Large intestine (tissue), 3 donors: ENCODE data around the gene TULP4. TPM values are rescaled to one million over a fixed set of nuclear protein-coding genes. Genes with fewer than 3 reads are reported as not detected.

ENCODE experiments used
- DNase-seq, 2 donors: peaks; one replicate each; pipeline versions ENCODE4 v3.0.0 to v3.0.0-alpha.2; 2013
- H3K27ac ChIP-seq: one replicate; pipeline ENCODE4 v1.5.1; 2013; ENCODE audit warnings: low read length
- H3K27me3 ChIP-seq: 2 replicates; pipeline ENCODE4 v1.6.1; 2013; ENCODE audit warnings: low read length; ENCODE audit not compliant: control insufficient read depth, insufficient read depth
- H3K36me3 ChIP-seq: 2 replicates; pipeline ENCODE4 v1.6.1; 2013; ENCODE audit warnings: low read length; ENCODE audit not compliant: control insufficient read depth, insufficient read depth
- H3K4me1 ChIP-seq: one replicate; pipeline ENCODE4 v1.6.1; 2013; ENCODE audit warnings: low read length; ENCODE audit not compliant: control insufficient read depth, insufficient read depth
- H3K4me3 ChIP-seq: one replicate; pipeline ENCODE4 v1.5.1; 2013; ENCODE audit warnings: low read length
- H3K9me3 ChIP-seq: one replicate; pipeline ENCODE4 v1.6.1; 2013; ENCODE audit warnings: mild to moderate bottlenecking, low read depth, low read length, moderate library complexity; ENCODE audit not compliant: control insufficient read depth
- WGBS: methylation state at CpG from one replicate; pipeline ENCODE4 v1.1.5; 2013; ENCODE audit warnings: low lambda C conversion rate; ENCODE audit not compliant: insufficient coverage; 5-methylcytosine and 5-hydroxymethylcytosine counted together
- polyA plus RNA-seq: library from polyadenylated mRNA; unstranded; fragments of 120-200 nt; gene quantifications from one replicate; pipeline ENCODE4 v1.2.1, GENCODE V29; 2013

Gene TULP4
- polyA plus RNA-seq, 1 donor, result 25.8 TPM

DNA sequence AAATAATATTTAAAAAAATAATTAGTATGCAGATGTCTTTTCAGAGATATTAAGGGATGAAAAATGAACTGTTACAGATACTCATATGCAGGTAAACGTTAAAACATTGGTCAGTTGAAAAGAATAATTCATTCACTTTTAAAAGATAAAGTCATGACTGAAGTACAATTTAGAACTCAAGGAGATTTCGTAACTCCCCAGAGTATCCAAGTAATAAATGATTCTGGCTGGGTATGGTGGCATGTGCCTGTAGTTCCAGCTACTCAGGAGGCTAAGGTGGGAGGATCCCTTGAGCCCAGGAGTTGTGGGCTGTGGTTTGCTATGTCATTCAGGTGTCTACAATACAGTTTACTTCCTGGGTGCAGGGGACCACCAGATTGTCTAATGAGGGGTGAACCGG, 125.3 kb downstream of the TULP4 start:
- Histone ChIP-seq H3K9me3 (no peaks in the 10 kb centered on the region), H3K4me1 (no peaks in the 10 kb centered on the region), H3K27me3 (no peaks in the 10 kb centered on the region), H3K4me3 (no peak overlapping the region), H3K36me3 (peaks cover 16% of the 10 kb centered on the region), H3K27ac (no peak overlapping the region)
- no peak for DNase-seq
- WGBS, result 67% methylated on average over 1 of the region's 3 CpGs

DNA sequence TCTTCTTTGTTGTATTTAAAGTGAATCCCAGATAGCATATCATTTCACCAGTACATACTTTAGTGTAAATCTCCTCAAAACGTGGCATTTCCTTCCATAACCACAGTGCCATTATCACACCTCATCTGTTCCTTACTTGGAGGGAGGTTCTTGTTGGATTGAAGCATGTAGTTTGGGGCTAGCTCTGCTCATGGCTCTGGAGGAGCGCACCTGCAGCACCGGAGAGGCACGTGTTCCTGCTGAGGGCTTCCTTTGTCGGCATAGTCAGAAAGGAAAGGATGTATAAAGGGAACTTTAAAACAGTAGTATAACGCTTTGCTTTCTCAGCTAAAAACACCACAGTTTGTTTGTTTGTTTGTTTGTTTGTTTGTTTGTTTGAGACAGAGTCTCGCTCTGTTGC, 126.0 kb downstream of the TULP4 start:
- H3K27ac ChIP-seq, result no peak overlapping the region
- no peaks in the 10 kb centered on the region for H3K27me3 ChIP-seq
- no peaks in the 10 kb centered on the region for H3K4me1 ChIP-seq
- WGBS, result 80% methylated on average over 2 of the region's 7 CpGs
- DNase-seq, result no peak
- no peak overlapping the region for H3K4me3 ChIP-seq
- no peaks in the 10 kb centered on the region for H3K9me3 ChIP-seq
- H3K36me3 ChIP-seq, result peaks cover 16% of the 10 kb centered on the region

DNA sequence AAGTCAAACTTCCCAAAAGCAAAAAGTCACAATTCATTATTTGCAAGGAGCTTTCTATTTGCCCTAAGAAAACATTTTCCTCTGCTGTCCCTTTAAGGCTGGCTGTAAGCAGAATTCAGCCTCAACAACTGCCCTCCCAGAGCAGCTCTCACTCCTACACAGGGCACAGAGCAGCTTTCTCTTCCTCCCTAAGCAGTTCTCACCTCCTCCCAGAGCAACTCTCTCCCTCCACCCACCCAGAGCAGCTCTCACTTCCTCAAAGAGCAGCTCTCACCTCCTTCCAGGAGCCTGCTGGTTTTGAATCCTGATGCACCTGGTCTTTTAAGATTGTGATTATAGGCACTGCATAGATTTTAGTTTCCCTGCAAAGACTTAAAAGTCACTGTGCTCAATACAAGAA, 127.0 kb downstream of the TULP4 start:
- Histone ChIP-seq H3K36me3 (peaks cover 16% of the 10 kb centered on the region), H3K27me3 (no peaks in the 10 kb centered on the region), H3K4me3 (no peak overlapping the region), H3K4me1 (no peaks in the 10 kb centered on the region), H3K27ac (no peak overlapping the region), H3K9me3 (no peaks in the 10 kb centered on the region)
- no peak for DNase-seq

DNA sequence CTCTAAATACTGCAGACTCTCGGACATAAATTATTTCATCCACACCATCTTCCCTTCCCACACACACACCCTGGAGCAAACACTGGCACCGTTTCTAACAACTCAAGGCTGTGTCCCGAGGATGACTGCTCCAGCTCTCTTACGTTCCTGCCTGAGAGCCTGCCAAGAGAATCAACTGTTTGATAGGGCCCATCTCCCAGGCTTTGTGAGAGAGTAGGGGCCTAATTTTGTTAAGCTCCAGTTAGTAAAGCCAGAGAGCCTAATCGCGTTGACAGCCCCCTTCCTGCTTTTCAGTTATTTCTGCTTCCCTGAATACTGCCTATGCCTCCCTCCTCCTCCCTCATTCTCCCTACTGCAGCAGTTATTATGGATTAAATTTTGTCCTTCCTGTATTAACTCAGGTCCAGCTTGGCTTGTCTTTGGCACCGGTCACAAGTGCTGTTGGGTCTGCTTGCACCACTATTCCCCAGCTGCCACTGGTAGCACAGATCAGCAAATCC, 129.5 kb downstream of the TULP4 start:
- Histone ChIP-seq H3K36me3 (peaks cover 7% of the 10 kb centered on the region), H3K4me3 (no peak overlapping the region), H3K27ac (no peak overlapping the region), H3K27me3 (no peaks in the 10 kb centered on the region), H3K9me3 (no peaks in the 10 kb centered on the region), H3K4me1 (no peaks in the 10 kb centered on the region)
- no peak for DNase-seq
- 83% methylated on average over 3 of the region's 7 CpGs for WGBS

DNA sequence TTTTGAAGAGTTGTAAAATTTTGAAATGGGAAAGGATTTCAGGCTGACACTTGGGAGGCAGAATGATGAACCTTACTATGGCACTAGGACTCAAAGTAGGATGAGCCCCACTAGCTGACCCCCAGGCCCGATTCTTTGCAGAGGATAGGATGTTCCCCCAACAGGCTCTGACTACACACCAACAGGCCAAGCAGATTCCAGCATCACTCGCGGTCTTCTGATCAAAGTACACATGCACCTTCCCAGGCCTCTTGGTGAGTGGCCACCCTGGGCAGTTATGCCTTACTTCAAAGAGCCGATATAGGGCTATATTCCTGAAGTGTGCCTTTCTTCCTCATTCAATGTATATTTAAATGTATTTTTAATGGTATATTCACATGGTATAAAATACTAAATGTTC, 130.0 kb downstream of the TULP4 start:
- DNase-seq, result no peak
- no peaks in the 10 kb centered on the region for H3K27me3 ChIP-seq
- WGBS, result no CpG with 5 or more reads among the region's 4 CpGs
- peaks cover 5% of the 10 kb centered on the region for H3K36me3 ChIP-seq
- no peaks in the 10 kb centered on the region for H3K9me3 ChIP-seq
- no peak overlapping the region for H3K27ac ChIP-seq
- no peak overlapping the region for H3K4me3 ChIP-seq
- H3K4me1 ChIP-seq, result no peaks in the 10 kb centered on the region

DNA sequence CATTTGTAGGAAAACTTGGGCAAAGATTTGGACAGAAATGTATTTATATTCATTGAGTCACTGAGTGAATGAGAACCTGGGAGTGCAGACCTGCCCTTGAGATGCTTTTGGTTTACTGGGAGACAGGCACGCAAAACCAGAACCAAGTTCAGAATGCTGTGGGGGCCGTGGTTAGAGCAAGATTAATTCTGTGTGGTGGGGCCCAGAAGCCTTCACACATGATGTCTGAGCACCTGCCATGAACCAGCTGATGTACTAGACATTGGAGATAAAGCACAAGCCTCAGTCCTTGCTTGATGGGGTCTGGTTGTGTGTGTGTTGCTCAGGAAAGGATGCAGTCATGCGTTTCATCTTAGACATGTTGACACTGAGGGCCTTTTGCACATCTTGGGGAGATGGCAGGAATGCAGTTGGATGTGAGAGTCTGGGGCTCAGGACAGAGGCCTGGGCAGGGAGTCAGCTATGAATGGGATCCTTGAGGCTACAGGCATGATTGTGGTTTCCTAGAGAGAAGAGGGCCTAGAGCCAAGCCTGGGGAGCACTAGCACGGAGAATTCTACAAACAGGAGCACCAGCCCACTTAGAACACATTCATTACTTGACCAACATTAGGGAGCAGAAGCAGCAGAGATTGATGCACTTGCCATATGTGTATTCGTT, 133.3 kb downstream of the TULP4 start:
- no peaks in the 10 kb centered on the region for H3K4me1 ChIP-seq
- WGBS, result 100% methylated on average over 1 of the region's 5 CpGs
- H3K36me3 ChIP-seq, result peaks cover 18% of the 10 kb centered on the region
- no peaks in the 10 kb centered on the region for H3K9me3 ChIP-seq
- DNase-seq, result no peak
- no peaks in the 10 kb centered on the region for H3K27me3 ChIP-seq
- H3K4me3 ChIP-seq, result no peak overlapping the region
- no peak overlapping the region for H3K27ac ChIP-seq

DNA sequence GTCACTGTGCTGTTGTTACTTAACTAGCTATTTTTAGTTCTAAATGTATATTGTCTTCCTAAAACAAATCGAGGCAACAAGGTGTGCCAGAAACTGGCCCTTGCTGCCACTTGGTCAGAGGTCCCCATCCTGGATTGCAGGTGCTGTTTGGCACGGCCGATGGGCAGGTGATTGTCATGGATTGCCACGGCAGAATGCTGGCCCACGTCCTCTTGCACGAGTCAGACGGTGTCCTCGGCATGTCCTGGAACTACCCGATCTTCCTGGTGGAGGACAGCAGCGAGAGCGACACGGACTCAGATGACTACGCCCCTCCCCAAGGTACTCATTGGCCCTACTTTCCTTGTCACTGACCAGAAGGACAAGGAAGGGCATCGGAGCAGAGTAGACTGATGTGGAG, 136.6 kb downstream of the TULP4 start:
- Histone ChIP-seq H3K27ac (no peak overlapping the region), H3K36me3 (peaks cover 24% of the 10 kb centered on the region), H3K4me3 (no peak overlapping the region), H3K9me3 (no peaks in the 10 kb centered on the region), H3K4me1 (peaks cover 13% of the 10 kb centered on the region), H3K27me3 (no peaks in the 10 kb centered on the region)
- DNase-seq, result no peak
- no CpG with 5 or more reads among the region's 14 CpGs for WGBS

DNA sequence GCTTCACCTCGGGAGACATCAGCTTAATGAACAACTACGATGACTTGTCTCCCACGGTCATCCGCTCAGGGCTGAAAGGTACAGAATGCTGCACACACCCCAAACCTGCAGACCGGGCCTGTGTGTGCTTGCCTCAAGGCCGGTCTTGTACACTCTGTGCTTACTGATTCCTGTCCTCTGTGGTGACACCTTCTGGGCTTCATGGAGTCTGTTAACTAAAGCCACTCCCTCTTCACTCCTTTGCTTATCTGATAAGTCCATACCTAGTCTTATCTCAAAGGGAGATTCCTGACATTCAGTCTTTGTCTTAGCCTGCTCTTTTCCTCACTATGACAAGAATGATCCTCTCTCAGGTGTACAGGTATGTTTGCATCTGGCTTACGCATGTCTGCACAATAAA, 139.9 kb downstream of the TULP4 start:
- peak; percentile 13 to 18 for DNase-seq
- Histone ChIP-seq H3K36me3 (peaks cover 25% of the 10 kb centered on the region), H3K4me1 (peaks cover 15% of the 10 kb centered on the region), H3K27ac (no peak overlapping the region), H3K4me3 (no peak overlapping the region), H3K27me3 (no peaks in the 10 kb centered on the region), H3K9me3 (no peaks in the 10 kb centered on the region)
- WGBS, result 60% methylated on average over 1 of the region's 7 CpGs

DNA sequence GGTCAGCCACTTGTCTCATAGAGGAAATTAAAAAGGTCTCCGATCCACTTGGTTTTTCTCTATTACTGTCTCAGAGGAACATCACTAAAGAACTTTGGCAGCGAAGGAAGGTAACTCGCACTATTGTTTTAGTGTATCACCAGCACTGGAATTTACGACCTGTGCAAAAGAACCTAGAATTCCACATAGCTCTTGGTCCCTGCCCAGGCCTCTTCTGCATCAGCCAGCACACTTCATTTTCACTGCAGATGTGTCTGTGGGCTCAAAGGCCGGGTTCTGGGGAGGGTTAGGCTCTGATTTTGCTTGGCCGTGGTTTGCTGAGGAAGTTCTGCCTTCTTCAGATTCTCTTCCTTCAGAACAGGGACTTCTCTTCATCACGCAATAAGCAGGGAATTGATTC, 144.9 kb downstream of the TULP4 start:
- no peaks in the 10 kb centered on the region for H3K27me3 ChIP-seq
- no peak for DNase-seq
- no peak overlapping the region for H3K4me3 ChIP-seq
- H3K36me3 ChIP-seq, result peaks cover 26% of the 10 kb centered on the region
- peaks cover 13% of the 10 kb centered on the region for H3K4me1 ChIP-seq
- WGBS, result 100% methylated on average over 1 of the region's 7 CpGs
- no peaks in the 10 kb centered on the region for H3K9me3 ChIP-seq
- no peak overlapping the region for H3K27ac ChIP-seq

DNA sequence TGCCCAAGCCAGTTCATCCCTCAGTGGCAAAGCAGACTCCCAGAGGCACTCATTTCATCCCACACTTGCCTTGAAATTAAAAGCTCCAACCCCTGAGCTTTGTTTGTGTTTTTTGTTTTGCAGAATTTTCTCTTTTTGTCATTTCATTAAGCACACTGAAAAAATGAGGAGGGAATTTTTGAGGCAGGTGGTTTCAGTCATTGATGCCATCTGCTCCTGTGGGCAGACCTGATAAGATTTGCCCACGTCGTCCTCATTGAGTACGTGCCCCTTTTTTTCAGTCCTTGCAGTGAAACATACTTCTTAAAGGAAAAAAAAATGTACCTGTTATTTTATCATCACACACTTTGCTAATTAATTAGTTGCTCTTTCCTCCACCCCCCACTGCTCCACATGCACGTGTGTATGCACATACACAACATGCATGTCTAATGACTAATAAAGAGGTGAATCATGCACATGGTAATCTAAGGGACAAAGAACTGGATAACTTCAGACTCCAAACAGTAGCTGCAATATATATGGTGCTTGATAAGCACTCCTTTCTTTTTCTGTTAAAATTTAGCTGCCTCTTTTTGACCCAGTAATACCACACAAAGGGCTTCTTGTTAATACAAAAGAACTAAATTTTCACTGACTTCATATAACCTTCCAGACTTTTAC, 145.5 kb downstream of the TULP4 start:
- Histone ChIP-seq H3K4me1 (peaks cover 8% of the 10 kb centered on the region), H3K27ac (no peak overlapping the region), H3K36me3 (peaks cover 26% of the 10 kb centered on the region), H3K9me3 (no peaks in the 10 kb centered on the region), H3K27me3 (no peaks in the 10 kb centered on the region), H3K4me3 (no peak overlapping the region)
- DNase-seq, result peak in 1 of 2 donors; percentile 24
- no CpG with 5 or more reads among the region's 4 CpGs for WGBS

DNA sequence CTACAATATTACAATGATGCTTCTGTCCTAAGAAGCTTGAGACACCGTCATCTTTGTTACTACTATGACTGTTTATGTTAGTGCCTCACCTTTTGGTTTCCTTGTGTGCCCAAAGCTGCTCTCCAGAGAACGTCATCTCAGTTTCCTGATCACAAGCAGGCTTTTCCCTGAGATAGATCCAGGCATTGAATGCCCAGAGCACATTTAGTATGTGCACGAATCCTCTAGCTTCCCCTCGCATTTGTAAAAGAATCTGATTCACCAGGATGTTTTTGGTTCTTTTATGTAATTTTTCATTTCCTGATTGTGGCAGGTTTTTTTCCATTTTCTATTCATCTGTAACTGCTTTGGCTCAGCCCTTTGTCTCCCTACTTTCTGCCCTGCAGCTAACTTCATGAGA, 147.5 kb downstream of the TULP4 start:
- DNase-seq, result no peak
- 88% methylated on average over 1 of the region's 4 CpGs for WGBS
- Histone ChIP-seq H3K4me3 (no peak overlapping the region), H3K27ac (no peak overlapping the region), H3K9me3 (no peaks in the 10 kb centered on the region), H3K27me3 (no peaks in the 10 kb centered on the region), H3K4me1 (peaks cover 8% of the 10 kb centered on the region), H3K36me3 (peaks cover 37% of the 10 kb centered on the region)
